CD14-positive monocyte (primary cell): ENCODE measurements around the gene RAB11B. TPM values are rescaled to one million over a fixed set of nuclear protein-coding genes. Genes with fewer than 3 reads are reported as not detected.

Experiments
- DNase-seq, 3 donors: peaks; one replicate each; pipeline ENCODE4 v3.0.0-alpha.2; 2011 to 2022
- H2AFZ ChIP-seq: 2 replicates; pipeline ENCODE4 v1.6.0; 2012; ENCODE audit warnings: mild to moderate bottlenecking, low read depth, low read length, inconsistent platforms; ENCODE audit not compliant: insufficient read depth, poor library complexity, severe bottlenecking
- H3K27ac ChIP-seq, 2 donors: 1 replicate in 1 of 2; 2 replicates in 1 of 2; pipeline ENCODE4 v1.5.1; 2012 to 2013; ENCODE audit warnings: low read length in 2 of 2, control low read depth in 1 of 2, inconsistent platforms in 1 of 2, low read depth in 1 of 2, mild to moderate bottlenecking in 1 of 2
- H3K27me3 ChIP-seq, 2 donors: one replicate each; pipeline versions ENCODE4 v1.6.0 to v1.6.1; 2011 to 2013; ENCODE audit warnings: low read length in 2 of 2; ENCODE audit not compliant: control insufficient read depth in 2 of 2, insufficient read depth in 2 of 2
- H3K36me3 ChIP-seq, 2 donors: replicated peaks in 1 of 2; 1 replicate in 1 of 2; 2 replicates in 1 of 2; pipeline versions ENCODE4 v1.5.1 to v1.6.1; 2012 to 2013; ENCODE audit warnings: low read length in 2 of 2, control low read depth in 1 of 2, inconsistent platforms in 1 of 2, mild to moderate bottlenecking in 1 of 2; ENCODE audit not compliant: insufficient read depth in 2 of 2, control insufficient read depth in 1 of 2
- H3K4me1 ChIP-seq, 2 donors: 1 replicate in 1 of 2; 2 replicates in 1 of 2; pipeline versions ENCODE4 v1.5.1 to v1.6.1; 2012 to 2013; ENCODE audit warnings: low read length in 2 of 2, control low read depth in 1 of 2, inconsistent platforms in 1 of 2, mild to moderate bottlenecking in 1 of 2, moderate library complexity in 1 of 2; ENCODE audit not compliant: insufficient read depth in 2 of 2, control insufficient read depth in 1 of 2
- H3K4me2 ChIP-seq: replicated peaks from 2 replicates; pipeline ENCODE3; 2012; ENCODE audit warnings: low read length, moderate library complexity, mild to moderate bottlenecking; ENCODE audit not compliant: poor library complexity, severe bottlenecking; ENCODE audit errors: extremely low read depth
- H3K4me3 ChIP-seq, 3 experiments: fragments of 200-600 bp in 1 of 3; sonication (generic) in 1 of 3; replicated peaks in 1 of 3; 1 replicate in 2 of 3; 2 replicates in 1 of 3; pipeline ENCODE4 v1.5.1; 2011 to 2013; ENCODE audit warnings: low read length in 3 of 3, mild to moderate bottlenecking in 3 of 3, control low read depth in 2 of 3, low read depth in 2 of 3, inconsistent platforms in 1 of 3, moderate library complexity in 1 of 3
- H3K79me2 ChIP-seq: 2 replicates; pipeline ENCODE4 v1.6.0; 2012; ENCODE audit warnings: mild to moderate bottlenecking, control low read depth, inconsistent platforms, low read length, moderate library complexity; ENCODE audit not compliant: insufficient read depth
- H3K9ac ChIP-seq: 2 replicates; pipeline ENCODE4 v1.6.0; 2017; ENCODE audit warnings: low read length, mild to moderate bottlenecking; ENCODE audit not compliant: insufficient read depth, poor library complexity, severe bottlenecking
- H3K9me3 ChIP-seq, 2 donors: replicated peaks in 1 of 2; 1 replicate in 1 of 2; 2 replicates in 1 of 2; pipeline versions ENCODE4 v1.5.1 to v1.6.1; 2012 to 2013; ENCODE audit warnings: low read length in 2 of 2, control low read depth in 1 of 2; ENCODE audit not compliant: control insufficient read depth in 1 of 2, insufficient read depth in 1 of 2
- H4K20me1 ChIP-seq: 2 replicates; pipeline ENCODE4 v1.6.0; 2012; ENCODE audit warnings: mild to moderate bottlenecking, low read length, control low read depth, moderate library complexity; ENCODE audit not compliant: insufficient read depth
- H3K27ac Mint-ChIP-seq, 7 donors: one replicate each; pipeline ENCODE4 v1.8.0; 2020; ENCODE audit warnings: mild to moderate bottlenecking in 7 of 7, mixed read lengths in 7 of 7, moderate library complexity in 6 of 7, inconsistent platforms in 2 of 7
- H3K27me3 Mint-ChIP-seq, 3 donors: one replicate each; pipeline ENCODE4 v1.8.0; 2021 to 2022; ENCODE audit warnings: low read depth in 3 of 3, mild to moderate bottlenecking in 3 of 3, mixed read lengths in 3 of 3, moderate library complexity in 3 of 3, inconsistent platforms in 1 of 3
- H3K36me3 Mint-ChIP-seq, 2 donors: one replicate each; pipeline ENCODE4 v1.8.0; 2020; ENCODE audit warnings: mixed read lengths in 2 of 2, inconsistent platforms in 1 of 2, mild to moderate bottlenecking in 1 of 2
- H3K4me1 Mint-ChIP-seq: one replicate; pipeline ENCODE4 v1.8.0; 2020; ENCODE audit warnings: mild to moderate bottlenecking, mixed read lengths
- H3K4me3 Mint-ChIP-seq, 2 donors: one replicate each; pipeline ENCODE4 v1.8.0; 2020; ENCODE audit warnings: mild to moderate bottlenecking in 2 of 2, mixed read lengths in 2 of 2, moderate library complexity in 1 of 2
- H3K9me3 Mint-ChIP-seq, 7 donors: one replicate each; pipeline ENCODE4 v1.8.0; 2020 to 2022; ENCODE audit warnings: mixed read lengths in 7 of 7, mild to moderate bottlenecking in 6 of 7, moderate library complexity in 6 of 7, inconsistent platforms in 2 of 7
- CTCF ChIP-seq: fragments of 200-600 bp; IDR thresholded peaks from one replicate; pipeline ENCODE4 v1.8.0; 2022; ENCODE audit warnings: antibody characterized with exemption, mild to moderate bottlenecking
- WGBS: methylation state at CpG from one replicate; pipeline ENCODE4 v1.1.5; 2013; ENCODE audit warnings: missing lambda C conversion rate; ENCODE audit not compliant: insufficient coverage; 5-methylcytosine and 5-hydroxymethylcytosine counted together
- intact Hi-C, 2 donors: fragments of 100-400 bp; cut with micrococcal nuclease; formaldehyde crosslinking; loops; one replicate each; pipeline versions ENCODE4 v1.15.0 to v1.15.1; 2023
- polyA plus RNA-seq, 3 donors: library from polyadenylated mRNA; depleted of rRNA in 1 of 3; unstranded in 2 of 3; stranded (reverse) in 1 of 3; fragments of 300-500 nt in 2 of 3; fragments of >200 nt in 1 of 3; fragmentation: Illumina TruSeq in 2 of 3; gene quantifications; 1 replicate in 2 of 3; 2 replicates in 1 of 3; pipeline ENCODE4 v1.2.3, GENCODE V29; 2012 to 2021

RAB11B gene
- polyA plus RNA-seq, 3 donors: 36.5 to 128 (median 45.4) TPM

- H3K4me1 Mint-ChIP-seq: peaks cover 21% of the 10 kb centered on the region
- Histone ChIP-seq H3K4me3 (no peak overlapping the region), H3K4me2 (no peak overlapping the region), H2AFZ (no peak overlapping the region), H3K4me1 (peaks cover 17 to 18% of the 10 kb centered on the region in 2 donors), H3K9me3 (no peaks in the 10 kb centered on the region), H4K20me1 (peaks cover 77% of the 10 kb centered on the region), H3K36me3 (peaks cover 0 to 6% of the 10 kb centered on the region in 2 donors), H3K27me3 (no peaks in the 10 kb centered on the region), H3K79me2 (peaks cover 75% of the 10 kb centered on the region), H3K27ac (no peak overlapping the region), H3K9ac (no peak overlapping the region)
- H3K27ac Mint-ChIP-seq: peak overlapping the region in 2 of 7 donors; percentile 25 to 48
- H3K36me3 Mint-ChIP-seq: peaks cover 15 to 40% of the 10 kb centered on the region in 2 donors
- H3K9me3 Mint-ChIP-seq: no peaks in the 10 kb centered on the region
- intact Hi-C loops: no loop called here
- DNase-seq: no peak
- H3K27me3 Mint-ChIP-seq: peaks cover 0 to 1% (median 0%) of the 10 kb centered on the region in 3 donors
- H3K4me3 Mint-ChIP-seq: no peak overlapping the region
- TF ChIP-seq CTCF: no peak
- WGBS: 92% methylated on average over 5 of the region's 8 CpGs
Observed at GRCh38 chr19:8393192-8393870, 3.2 kb downstream of the RAB11B start.

- no peaks in the 10 kb centered on the region for H3K9me3 Mint-ChIP-seq
- peak overlapping the region in 1 of 7 donors; percentile 19 for H3K27ac Mint-ChIP-seq
- no peak overlapping the region for H3K4me3 ChIP-seq
- 93% methylated on average over 8 of the region's 8 CpGs for WGBS
- no peak overlapping the region for H3K4me3 Mint-ChIP-seq
- peaks cover 78% of the 10 kb centered on the region for H3K79me2 ChIP-seq
- peaks cover 81% of the 10 kb centered on the region for H4K20me1 ChIP-seq
- no peaks in the 10 kb centered on the region for H3K9me3 ChIP-seq
- TF ChIP-seq CTCF: no peak
- intact Hi-C loops: no loop called here
- no peaks in the 10 kb centered on the region for H3K27me3 ChIP-seq
- peaks cover 0 to 8% of the 10 kb centered on the region in 2 donors for H3K36me3 ChIP-seq
- no peak overlapping the region for H2AFZ ChIP-seq
- peaks cover 17 to 18% of the 10 kb centered on the region in 2 donors for H3K4me1 ChIP-seq
- peaks cover 0 to 1% (median 0%) of the 10 kb centered on the region in 3 donors for H3K27me3 Mint-ChIP-seq
- H3K4me2 ChIP-seq: no peak overlapping the region
- H3K9ac ChIP-seq: no peak overlapping the region
- H3K4me1 Mint-ChIP-seq: peaks cover 21% of the 10 kb centered on the region
- no peak for DNase-seq
- H3K36me3 Mint-ChIP-seq: peaks cover 15 to 44% of the 10 kb centered on the region in 2 donors
- no peak overlapping the region for H3K27ac ChIP-seq
Observed at GRCh38 chr19:8393871-8394250, 3.7 kb downstream of the RAB11B start.
